Mesothelial cell of epicardium (in vitro differentiated cells): ENCODE results near the gene PPFIA1. TPM values are rescaled to one million over a fixed set of nuclear protein-coding genes. Genes with fewer than 3 reads are reported as not detected.

ENCODE experiments used
- DNase-seq, 2 experiments: peaks; one replicate each; pipeline ENCODE4 v3.0.0; 2021; ENCODE audit warnings: low spot score in 2 of 2; ENCODE audit not compliant: unreplicated experiment in 2 of 2
- H3K27ac Mint-ChIP-seq: 2 replicates; pipeline ENCODE4 v1.8.0; 2021; ENCODE audit warnings: mixed read lengths
- H3K27me3 Mint-ChIP-seq: 2 replicates; pipeline ENCODE4 v1.8.0; 2021; ENCODE audit warnings: low read depth, mixed read lengths
- H3K36me3 Mint-ChIP-seq: 2 replicates; pipeline ENCODE4 v1.8.0; 2021; ENCODE audit warnings: mixed read lengths
- H3K4me1 Mint-ChIP-seq: 2 replicates; pipeline ENCODE4 v1.8.0; 2021; ENCODE audit warnings: mixed read lengths
- H3K4me3 Mint-ChIP-seq: 2 replicates; pipeline ENCODE4 v1.8.0; 2021; ENCODE audit warnings: mild to moderate bottlenecking, moderate library complexity, mixed read lengths
- H3K9me3 Mint-ChIP-seq: 2 replicates; pipeline ENCODE4 v1.8.0; 2021; ENCODE audit warnings: mixed read lengths
- CTCF ChIP-seq: fragments of 200-600 bp; sonication (generic); IDR thresholded peaks from one replicate; pipeline ENCODE4 v1.5.0; 2021; ENCODE audit warnings: antibody characterized with exemption; ENCODE audit not compliant: unreplicated experiment
- total RNA-seq: library from RNA; stranded (reverse); gene quantifications from 3 replicates; pipeline ENCODE4 v1.2.1, GENCODE V29; 2021

PPFIA1 gene
- total RNA-seq, 1 donor from 2014 or later: 59.1 TPM

GRCh38 chr11:70409437-70409836, 138.9 kb downstream of the PPFIA1 start:
- Mint-ChIP-seq H3K27me3 (no peaks in the 10 kb centered on the region), H3K9me3 (no peaks in the 10 kb centered on the region), H3K4me1 (peaks cover 3% of the 10 kb centered on the region), H3K36me3 (peaks cover 42% of the 10 kb centered on the region), H3K27ac (no peak overlapping the region), H3K4me3 (no peak overlapping the region)
- no peak for DNase-seq
- no peak for TF ChIP-seq CTCF

- Mint-ChIP-seq H3K27me3 (no peaks in the 10 kb centered on the region), H3K36me3 (peaks cover 45% of the 10 kb centered on the region), H3K27ac (no peak overlapping the region), H3K4me3 (no peak overlapping the region), H3K9me3 (no peaks in the 10 kb centered on the region), H3K4me1 (peaks cover 3% of the 10 kb centered on the region)
- no peak for TF ChIP-seq CTCF
- DNase-seq: no peak
These were observed 139.4 kb downstream of the PPFIA1 start for GRCh38 chr11:70409871-70410270.

GRCh38 chr11:70410276-70411205, 140.1 kb downstream of the PPFIA1 start:
- TF ChIP-seq CTCF: no peak
- Mint-ChIP-seq H3K4me1 (peaks cover 4% of the 10 kb centered on the region), H3K36me3 (peaks cover 49% of the 10 kb centered on the region), H3K27ac (no peak overlapping the region), H3K27me3 (no peaks in the 10 kb centered on the region), H3K9me3 (no peaks in the 10 kb centered on the region), H3K4me3 (no peak overlapping the region)
- DNase-seq: no peak

- peaks cover 57% of the 10 kb centered on the region for H3K36me3 Mint-ChIP-seq
- no peaks in the 10 kb centered on the region for H3K9me3 Mint-ChIP-seq
- no peaks in the 10 kb centered on the region for H3K27me3 Mint-ChIP-seq
- no peak for DNase-seq
- H3K27ac Mint-ChIP-seq: no peak overlapping the region
- no peak overlapping the region for H3K4me3 Mint-ChIP-seq
- TF ChIP-seq CTCF: no peak
- H3K4me1 Mint-ChIP-seq: peaks cover 8% of the 10 kb centered on the region
These were observed 141.4 kb downstream of the PPFIA1 start for GRCh38 chr11:70411713-70412452.

GRCh38 chr11:70413151-70413550, 142.7 kb downstream of the PPFIA1 start:
- Mint-ChIP-seq H3K4me3 (no peak overlapping the region), H3K9me3 (no peaks in the 10 kb centered on the region), H3K36me3 (peaks cover 54% of the 10 kb centered on the region), H3K4me1 (peaks cover 8% of the 10 kb centered on the region), H3K27me3 (no peaks in the 10 kb centered on the region), H3K27ac (no peak overlapping the region)
- no peak for TF ChIP-seq CTCF
- no peak for DNase-seq
